Cerebellar cortex (tissue), 1 donor: ENCODE data around the gene UBE2J2.

Experiments used
- DNase-seq: peaks from one replicate; pipeline ENCODE4 v3.0.0-alpha.2; 2015; ENCODE audit warnings: low spot score

The UBE2J2 gene

DNA sequence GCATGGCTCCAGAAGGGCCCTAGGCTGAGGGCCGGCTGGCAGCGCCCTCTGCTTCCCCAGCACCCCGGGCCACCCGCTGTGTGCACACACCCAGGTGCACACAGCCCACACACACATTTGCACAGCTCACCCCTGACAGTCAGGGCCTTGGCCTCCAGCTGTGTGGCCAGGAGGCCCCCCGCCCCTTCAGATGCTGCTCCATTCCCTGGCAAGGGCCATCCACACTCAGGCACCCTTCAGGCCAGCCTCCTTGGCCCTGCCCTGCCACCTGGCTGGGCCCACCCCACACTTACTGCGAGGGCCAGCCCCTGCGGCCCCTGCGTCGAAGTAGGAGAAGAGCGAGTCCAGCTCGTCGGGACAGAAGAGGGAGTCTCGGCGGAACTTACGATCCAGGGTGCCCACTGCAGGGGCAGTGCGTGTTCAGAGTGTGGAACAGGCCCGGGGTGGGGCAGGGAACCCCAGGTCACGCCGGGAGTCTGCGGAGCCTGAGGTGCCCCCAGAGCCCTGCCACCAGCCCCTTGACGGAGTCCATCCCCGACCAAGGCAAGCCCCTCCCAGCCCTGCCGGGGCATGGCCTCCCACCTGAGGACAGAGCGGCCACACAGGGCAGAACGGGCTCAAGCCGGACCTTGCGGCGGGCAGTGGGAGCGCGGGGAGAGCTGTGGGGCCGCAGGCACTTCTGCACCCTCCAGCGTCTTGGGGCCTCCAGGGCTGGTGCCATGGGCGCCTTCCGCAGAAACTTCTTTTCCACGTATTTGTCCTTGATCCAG is 21.7 kb upstream of the UBE2J2 start:
- no peak for DNase-seq

DNA sequence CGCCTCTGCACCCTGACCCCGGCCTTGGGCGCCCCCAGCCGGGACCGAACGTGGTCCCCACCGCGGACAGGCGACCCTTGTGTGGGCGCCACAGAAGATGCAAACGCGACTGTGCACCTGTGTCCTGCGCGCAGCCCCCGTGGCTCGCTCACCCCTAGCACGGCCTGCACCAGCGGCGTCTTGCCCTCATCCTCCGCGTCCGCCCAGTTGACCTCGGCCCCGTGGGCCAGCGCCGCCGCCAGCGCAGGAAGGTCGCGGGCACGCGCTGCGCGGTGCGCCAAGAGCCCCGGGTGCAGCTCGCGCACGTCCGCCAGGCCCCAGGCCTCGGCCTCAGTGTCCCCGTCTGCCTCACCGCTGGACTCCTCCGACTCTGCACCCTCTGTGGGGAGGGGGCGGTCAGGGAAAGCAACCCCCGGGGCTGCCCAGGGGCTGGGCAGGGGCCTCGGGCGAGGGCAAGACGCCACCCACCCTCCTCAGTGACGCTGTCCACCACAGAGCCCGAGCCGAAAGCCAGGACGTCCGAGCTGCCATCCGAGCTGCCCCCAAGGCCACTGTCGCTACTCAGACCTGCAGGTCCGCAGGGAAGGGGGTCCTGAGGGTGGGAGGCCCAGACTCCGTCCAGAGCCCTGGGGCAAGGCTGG is 20.7 kb upstream of the UBE2J2 start:
- DNase-seq, result no peak

DNA sequence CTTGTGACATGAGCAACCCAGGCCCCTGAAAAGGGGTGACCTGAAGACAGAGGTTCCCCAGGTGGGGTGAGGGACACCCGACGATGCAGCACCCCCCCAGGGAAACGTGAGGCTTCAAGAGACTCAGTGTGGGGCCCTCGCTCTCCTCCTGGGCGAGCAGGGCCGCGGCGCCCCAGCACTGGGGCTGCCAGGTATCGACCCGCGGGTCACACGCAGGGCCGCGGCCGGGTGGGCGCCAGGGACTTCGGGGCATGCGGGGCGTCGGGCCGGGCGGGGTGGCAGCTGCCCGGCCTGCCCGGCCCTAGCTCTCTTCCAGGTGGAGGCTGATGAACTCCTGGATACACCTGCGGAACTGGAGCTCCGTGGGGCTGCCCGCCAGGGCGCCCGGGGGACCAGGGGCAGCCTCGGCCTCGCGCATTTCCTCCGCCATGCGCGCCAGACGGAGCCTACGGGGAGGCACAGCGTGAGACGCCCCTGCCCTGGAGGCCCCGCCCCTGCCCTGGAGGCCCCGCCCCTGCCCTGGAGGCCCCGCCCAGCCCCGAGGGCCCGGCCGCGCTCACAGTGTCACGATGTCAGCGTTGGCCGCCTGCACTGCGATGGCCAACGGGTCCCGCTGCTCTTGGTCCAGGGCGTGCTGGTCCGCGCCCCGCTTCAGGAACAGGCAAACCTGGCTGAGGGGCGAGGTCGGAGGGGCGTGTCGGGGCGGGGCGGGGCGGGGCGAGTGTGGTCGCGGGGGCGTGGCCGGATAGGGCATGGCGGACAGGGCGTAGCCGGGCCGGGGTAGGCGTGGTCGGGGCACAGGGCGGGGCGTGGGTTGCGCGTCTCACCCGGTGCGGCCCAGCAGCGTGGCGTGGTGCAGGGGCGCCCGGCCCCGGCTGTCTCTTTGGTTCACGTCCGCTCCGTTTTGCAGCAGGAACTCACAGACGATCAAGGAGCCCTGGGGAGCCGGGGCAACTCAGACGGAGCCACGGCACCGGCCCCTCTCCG is 19.9 kb upstream of the UBE2J2 start:
- no peak for DNase-seq

DNA sequence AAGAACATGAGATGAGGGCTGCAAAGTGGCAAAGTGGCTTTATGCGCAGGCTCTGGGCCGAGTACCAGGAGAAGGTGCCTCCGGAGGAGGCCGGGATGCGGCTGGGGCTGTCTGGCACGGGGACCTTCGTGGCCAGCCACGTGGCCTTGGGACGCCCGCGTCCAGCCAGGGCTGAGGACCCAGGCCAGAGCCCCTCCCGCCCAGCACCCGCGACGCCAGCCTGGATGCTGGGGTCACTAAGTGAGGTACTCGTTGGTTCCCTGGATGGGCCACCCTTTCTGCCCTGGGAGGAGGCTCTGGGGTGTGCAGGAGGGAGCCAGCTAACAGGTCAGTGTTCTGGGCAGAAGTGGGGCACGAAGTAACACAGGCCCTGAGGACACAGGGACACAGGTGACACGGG is 19.2 kb upstream of the UBE2J2 start:
- no peak for DNase-seq

DNA sequence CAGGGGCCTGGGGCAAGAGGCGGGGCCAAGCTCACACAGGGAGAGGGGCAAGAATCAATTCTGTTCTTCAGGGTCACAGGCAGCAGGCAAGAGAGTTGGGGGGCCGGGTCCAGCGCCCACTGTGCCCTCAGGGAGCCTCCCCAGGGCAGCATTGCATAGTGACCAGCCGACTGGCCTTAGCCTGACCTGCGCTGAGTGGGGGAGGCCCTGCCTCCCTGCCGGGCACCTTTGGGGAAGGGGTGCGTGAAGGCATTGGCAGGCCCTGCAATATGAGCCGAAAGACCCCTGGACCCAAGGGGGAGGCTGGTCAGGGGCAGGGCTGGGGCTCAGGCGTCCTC is 18.8 kb upstream of the UBE2J2 start:
- no peak for DNase-seq

DNA sequence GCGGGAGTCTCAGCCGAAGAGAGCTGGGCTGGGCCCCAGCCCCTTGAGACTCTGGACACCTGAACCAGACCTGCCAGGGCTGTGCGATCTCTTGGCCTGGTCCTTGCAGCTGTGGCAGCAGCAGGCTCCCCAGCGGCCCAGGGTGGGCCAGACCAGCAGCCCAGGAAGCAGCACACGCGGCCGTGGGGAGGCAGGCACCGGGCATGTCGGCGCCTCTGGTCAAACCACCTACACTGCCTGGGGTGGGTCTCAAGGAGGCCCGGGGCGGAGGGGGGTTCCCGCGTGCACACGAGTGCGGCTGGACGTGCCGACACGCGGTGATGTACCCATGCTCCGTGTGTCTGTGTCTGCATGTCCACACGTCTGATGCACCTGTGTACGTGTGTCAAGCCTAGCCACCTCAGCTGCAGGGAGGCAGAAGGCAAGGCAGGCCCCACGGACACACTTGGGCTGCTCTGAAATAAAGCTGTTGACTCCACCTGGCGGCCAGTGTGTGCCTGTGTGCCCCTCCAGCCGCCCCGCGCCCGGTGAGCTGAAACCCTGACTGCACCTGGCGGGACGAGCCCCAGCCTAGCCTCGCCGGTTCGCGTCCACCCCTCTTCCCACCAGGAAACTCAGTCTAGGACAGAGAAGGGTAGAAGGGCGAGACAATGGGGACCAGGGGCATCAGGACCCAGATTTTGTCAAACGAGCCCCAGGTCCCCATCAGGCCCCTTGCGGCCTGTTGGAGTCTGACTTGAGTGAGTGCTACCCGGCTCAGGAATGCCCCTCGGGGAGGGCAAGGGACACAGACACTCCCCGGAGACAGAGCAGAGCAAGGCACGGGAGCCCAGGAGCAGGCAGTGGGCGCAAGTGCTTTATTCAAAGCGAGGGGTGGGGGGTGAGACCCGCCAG is 18.1 kb upstream of the UBE2J2 start:
- peak; percentile 87 for DNase-seq

DNA sequence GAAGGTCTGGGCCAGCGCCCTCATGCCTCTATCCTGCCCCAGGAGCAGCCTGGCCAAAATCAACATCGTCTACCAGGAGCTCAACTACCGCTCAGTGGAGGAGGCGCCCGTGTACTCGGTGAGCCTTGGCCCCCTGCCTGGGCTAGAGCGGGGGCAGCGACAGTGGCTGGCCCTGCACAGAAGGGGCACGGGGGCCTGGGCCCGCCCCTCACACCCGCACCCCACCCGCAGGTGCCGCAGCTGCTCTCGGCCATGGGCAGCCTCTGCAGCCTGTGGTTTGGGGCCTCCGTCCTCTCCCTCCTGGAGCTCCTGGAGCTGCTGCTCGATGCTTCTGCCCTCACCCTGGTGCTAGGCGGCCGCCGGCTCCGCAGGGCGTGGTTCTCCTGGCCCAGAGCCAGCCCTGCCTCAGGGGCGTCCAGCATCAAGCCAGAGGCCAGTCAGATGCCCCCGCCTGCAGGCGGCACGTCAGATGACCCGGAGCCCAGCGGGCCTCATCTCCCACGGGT is 17.4 kb upstream of the UBE2J2 start:
- no peak for DNase-seq

DNA sequence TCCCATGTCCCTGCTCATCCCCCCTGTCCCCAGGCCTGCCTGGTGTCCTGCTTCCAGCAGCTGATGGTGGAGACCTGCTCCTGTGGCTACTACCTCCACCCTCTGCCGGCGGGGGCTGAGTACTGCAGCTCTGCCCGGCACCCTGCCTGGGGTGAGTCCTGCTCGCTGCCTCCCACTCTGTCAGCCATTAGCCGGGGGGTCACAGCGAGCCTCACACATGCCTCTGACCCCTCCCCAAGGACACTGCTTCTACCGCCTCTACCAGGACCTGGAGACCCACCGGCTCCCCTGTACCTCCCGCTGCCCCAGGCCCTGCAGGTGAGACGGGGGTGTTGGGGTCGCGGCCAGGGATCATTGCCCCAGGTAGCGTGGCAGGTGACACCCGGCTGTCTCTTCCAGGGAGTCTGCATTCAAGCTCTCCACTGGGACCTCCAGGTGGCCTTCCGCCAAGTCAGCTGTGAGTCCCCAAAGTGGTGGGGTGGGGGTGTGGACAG is 16.6 kb upstream of the UBE2J2 start:
- DNase-seq, result peak; percentile 21

DNA sequence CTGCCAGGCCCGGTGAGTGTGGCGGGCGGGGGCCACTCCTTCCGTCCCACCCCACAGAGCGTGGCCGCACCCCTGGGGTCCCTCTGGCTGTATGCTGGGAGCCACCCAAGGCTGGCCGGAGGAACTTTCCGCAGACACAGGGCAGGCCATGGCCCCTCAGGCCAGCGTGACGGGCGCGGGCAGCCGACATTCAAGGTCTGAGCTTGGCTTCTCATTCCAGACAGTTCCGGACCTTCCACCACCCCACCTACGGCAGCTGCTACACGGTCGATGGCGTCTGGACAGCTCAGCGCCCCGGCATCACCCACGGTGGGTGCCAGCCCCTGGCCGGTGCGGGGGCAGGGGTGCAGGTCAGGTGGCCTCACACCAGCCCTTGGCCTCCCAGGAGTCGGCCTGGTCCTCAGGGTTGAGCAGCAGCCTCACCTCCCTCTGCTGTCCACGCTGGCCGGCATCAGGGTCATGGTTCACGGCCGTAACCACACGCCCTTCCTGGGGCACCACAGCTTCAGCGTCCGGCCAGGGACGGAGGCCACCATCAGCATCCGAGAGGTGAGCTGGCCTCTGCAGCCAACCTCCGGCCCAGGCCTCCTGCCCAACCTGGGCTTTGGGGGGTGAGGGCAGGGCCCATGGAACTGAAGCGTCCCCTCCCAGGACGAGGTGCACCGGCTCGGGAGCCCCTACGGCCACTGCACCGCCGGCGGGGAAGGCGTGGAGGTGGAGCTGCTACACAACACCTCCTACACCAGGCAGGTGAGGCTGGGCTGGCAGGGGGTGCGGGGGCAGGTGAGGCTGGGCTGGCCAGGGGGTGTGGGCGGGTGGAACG is 13.8 kb upstream of the UBE2J2 start:
- DNase-seq, result no peak

DNA sequence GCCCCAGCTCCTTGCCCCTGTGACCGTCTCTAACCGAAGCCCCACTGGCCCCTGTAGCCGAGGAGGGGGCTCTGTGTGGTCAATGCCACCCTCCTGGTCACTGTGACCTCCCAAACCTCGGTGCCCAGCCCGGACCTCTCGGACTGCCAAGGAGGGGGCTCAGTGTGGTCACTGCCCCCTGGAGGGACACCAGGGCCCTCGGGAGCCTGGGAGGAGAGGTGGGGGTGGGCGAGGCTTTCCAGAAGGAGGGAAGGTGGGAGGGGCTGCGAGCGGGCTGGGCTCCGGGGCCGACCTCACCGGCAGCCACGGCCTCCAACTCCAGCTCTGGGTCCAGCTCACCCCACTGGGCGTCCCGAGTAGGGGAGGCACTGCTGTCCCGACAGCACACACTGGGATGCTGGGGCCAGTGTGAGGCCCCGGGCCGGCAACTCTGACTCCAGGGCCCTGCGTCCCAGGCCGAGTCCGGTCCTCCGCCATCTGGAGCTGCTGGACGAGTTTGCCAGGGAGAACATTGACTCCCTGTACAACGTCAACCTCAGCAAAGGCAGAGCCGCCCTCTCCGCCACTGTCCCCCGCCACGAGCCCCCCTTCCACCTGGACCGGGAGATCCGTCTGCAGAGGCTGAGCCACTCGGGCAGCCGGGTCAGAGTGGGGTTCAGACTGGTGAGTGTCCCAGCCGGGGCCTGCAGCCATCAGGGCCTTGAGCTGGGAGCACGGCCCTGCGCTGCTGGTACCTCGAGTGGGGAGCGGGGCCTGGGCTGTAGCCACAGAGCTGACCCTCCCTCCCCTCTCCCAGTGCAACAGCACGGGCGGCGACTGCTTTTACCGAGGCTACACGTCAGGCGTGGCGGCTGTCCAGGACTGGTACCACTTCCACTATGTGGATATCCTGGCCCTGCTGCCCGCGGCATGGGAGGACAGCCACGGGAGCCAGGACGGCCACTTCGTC is 12.9 kb upstream of the UBE2J2 start:
- DNase-seq, result no peak

DNA sequence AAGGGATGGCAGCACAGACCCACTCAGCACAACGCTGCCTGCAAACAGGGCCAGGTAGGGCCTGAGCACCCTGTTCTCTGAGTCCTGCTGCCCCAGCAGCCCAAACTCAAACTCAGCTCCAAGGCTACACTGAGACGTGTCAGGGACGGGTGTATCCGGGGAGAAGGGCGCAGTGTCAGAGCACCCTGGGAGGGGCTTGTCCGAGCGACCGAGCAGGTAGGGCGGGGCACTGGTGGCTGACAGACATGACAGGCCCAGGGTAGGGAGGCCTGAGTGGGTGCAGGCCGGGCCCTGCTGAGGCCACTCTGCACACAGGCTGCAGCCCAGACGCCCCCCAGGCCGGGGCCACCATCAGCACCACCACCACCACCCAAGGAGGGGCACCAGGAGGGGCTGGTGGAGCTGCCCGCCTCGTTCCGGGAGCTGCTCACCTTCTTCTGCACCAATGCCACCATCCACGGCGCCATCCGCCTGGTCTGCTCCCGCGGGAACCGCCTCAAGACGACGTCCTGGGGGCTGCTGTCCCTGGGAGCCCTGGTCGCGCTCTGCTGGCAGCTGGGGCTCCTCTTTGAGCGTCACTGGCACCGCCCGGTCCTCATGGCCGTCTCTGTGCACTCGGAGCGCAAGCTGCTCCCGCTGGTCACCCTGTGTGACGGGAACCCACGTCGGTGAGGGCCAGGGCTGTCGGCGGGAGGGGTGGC is 12.1 kb upstream of the UBE2J2 start:
- DNase-seq, result no peak

DNA sequence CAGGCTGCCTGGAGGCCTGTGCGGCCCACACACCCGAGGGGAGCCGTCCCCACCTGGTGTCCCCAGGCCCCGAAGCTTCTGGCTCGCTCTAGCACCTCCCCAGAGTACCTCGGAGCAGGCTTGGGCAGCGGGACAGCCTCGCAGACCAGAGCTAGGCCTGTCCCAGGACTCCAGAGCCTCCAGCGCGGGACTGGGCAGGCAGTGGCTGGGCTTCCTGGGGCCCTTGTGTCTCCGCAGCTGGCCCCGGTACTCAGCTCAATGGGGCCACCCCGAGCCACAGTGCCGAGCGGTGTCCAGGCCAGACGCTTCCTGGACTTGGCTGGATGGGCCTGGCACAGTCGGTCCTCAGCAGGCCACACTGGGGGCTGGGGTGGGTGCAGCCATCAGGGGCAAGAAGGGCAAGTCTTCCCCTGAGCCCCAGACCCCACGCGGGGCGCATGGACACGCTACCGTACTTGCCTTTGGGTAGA is 11.5 kb upstream of the UBE2J2 start:
- no peak for DNase-seq

DNA sequence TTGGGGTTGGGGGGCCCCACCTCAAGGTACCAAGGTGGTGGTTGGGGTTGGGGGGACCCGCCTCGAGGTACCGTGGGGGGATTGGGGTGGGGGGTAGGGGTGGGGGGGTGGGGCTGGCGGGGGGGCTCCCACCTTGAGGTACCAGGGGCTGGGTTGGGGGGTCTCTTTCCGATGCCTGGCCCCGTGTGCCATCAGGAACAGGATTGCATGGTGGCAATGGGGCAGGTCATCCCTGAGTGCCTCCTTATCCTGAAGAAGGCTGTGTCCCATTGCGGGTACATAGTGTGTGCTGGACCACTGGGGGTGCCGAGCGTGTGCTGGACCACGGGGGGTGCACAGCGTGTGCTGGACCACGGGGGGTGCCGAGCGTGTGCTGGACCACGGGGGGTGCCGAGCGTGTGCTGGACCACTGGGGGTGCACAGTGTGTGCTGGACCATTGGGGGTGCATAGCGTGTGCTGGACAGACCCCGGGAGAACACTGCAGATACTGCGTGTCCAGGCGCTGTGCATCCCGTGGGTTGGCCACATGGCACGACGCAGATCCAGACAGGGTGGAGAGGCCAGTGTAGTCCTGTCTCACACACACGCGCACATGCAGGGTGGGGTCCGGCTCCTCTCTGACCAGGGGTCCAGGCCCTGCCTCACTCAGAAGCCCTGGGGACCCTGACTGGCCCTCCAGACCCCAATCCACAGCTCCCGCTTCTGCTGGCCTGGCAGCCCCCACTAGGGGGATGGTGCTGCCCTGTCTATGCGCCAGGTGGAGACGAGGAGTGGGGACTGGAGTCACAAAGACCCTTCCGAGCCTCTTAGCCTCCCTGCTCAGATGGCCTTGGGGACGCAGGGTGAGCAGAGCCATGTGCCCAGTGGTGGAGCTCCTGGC is 10.8 kb upstream of the UBE2J2 start:
- no peak for DNase-seq

DNA sequence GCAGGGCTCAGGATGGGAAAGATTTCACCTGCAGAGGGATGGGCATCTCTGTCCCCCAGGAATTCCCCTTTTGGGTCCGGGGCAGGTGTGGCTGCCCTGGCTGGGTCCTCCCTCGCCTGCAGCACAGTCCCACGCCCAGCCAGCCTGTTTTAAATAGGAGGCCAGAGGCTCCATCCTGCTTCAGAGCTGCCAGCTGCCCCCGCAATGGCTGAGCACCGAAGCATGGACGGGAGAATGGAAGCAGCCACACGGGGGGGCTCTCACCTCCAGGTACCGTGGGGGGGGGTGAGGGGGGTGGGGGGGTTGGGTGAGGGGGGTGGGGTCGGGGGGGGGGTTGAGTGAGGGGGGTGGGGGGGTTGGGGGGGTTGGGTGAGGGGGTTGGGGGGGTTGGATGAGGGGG is 10.2 kb upstream of the UBE2J2 start:
- peak; percentile 11 for DNase-seq

DNA sequence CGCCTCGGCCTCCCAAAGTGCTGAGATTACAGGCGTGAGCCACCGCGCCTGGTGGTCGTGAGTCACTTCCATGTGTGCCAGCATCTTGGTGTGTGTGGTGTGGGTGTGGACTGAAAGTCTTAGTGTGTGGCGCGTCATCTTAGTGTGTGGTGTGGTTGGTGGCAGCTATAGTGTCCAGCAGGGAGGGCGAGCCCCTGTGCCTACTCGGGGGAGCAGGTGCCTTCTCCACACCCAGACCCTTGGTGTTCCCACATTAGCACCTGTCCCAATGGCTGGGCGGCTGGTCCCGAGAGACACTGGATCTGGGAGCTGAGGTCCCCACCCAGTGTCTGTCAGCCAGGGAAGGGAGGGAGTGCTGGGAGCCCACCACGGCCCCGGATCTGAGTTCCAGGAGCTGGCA is 9.3 kb upstream of the UBE2J2 start:
- no peak for DNase-seq

DNA sequence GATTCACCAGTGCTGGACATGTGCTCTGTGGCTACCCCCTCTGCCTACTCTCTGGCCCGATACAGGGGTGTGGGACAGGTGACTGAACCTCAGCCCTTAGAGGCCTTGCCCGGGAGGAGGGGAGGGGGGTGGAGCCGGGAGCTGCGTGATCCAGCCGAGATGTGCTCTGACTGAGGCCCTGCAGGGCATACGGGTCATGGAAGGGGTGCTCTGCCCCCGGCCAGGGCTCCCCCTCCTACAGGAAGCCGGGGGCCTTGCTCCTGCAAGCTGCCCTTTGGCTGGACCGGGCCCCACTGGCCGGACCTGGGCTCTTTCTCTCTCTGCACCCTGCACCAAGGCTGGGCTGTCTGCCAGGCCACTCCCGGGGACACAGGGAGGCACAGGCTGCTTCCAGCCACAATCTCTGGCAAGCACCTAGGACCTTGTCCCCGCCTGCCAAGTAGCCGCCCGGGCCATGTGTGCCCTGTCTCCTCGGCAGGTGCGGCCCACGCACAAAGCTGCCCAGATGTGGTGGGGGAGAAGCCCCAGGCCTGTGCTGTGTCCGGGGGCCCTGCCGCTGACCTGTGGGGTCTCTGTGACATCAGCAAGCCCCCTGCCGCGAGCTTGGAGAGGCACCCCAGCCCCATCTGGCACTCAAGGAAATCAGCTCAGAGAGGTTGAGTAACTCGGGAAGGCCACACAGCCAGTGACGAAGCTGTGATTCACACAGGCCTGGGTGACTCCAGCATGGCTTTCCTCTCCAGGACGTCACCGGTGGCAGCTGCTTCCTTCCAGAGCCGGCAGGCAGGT is 8.1 kb upstream of the UBE2J2 start:
- DNase-seq, result peak; percentile 44
